Measurements from ENCODE around the gene COL4A3. TPM values are rescaled to one million over a fixed set of nuclear protein-coding genes. Genes with fewer than 3 reads are reported as not detected.
A peak's percentile ranks its signal among the peaks of the same experiment; 100 is the strongest.

The COL4A3 gene
- total and polyA plus RNA-seq, 9 of the 15 experiments (the other 6 are each of a cell fraction or from before 2014, with no cell fraction given), result not detected

GRCh38 chr2:227324995-227325838 is 160.8 kb downstream of the COL4A3 start, which contains the start of gene MFF (continued):
- no peak for TF ChIP-seq RNF219 (CRISPR knock-in tag; IDR thresholded peaks at IDR 0.05)
- TF ChIP-seq ZNF134 (CRISPR knock-in tag; conservative IDR thresholded peaks at IDR 0.05), result no peak
- TF ChIP-seq ZNF431 (CRISPR knock-in tag; IDR thresholded peaks at IDR 0.05), result peak; percentile 81
- peak; percentile 97 for TF ChIP-seq USF1 (CRISPR knock-in tag; IDR thresholded peaks at IDR 0.05)
- TF ChIP-seq BRD4 (IDR thresholded peaks at IDR 0.05), result no peak
- no peak for TF ChIP-seq BCOR (IDR thresholded peaks at IDR 0.05)
- no peak for TF ChIP-seq IRF9 (tag; IDR thresholded peaks at IDR 0.05)
- no peak for TF ChIP-seq CSDE1 (IDR thresholded peaks at IDR 0.05)
- TF ChIP-seq GATA2 (CRISPR knock-in tag; IDR thresholded peaks at IDR 0.05), result no peak
- no peak for TF ChIP-seq ESRRB (CRISPR knock-in tag; IDR thresholded peaks at IDR 0.05; ENCODE audit: borderline replicate concordance)
- 0 out of 2 replicates have a peak, but pooled peaks have one; percentile 21 for TF ChIP-seq ZNF143 (CRISPR knock-in tag; IDR thresholded peaks at IDR 0.05)
- TF ChIP-seq MAFG (tag; conservative IDR thresholded peaks at IDR 0.05), result no peak
- peak; percentile 59 for TF ChIP-seq ZBTB40 (IDR thresholded peaks at IDR 0.05)
- no peak for TF ChIP-seq ZBTB40 (CRISPR knock-in tag; IDR thresholded peaks at IDR 0.05)
- no peak for TF ChIP-seq ZZZ3 (IDR thresholded peaks at IDR 0.05)

Measured in K562 (cell line).